GM18526 (cell line): ENCODE results near the gene ZNF593OS.

Experiments used
- POLR2A ChIP-seq: IDR thresholded peaks from 3 replicates; pipeline ENCODE4 v1.6.1; 2011; ENCODE audit not compliant: insufficient read length; ENCODE audit errors: extremely low read depth

The ZNF593OS gene

GRCh38 chr1:26156285-26157038 is 15.2 kb downstream of the ZNF593OS start:
- TF ChIP-seq POLR2A: no peak

- no peak for TF ChIP-seq POLR2A
Measured at GRCh38 chr1:26155370-26156284, 16.0 kb downstream of the ZNF593OS start.

DNA sequence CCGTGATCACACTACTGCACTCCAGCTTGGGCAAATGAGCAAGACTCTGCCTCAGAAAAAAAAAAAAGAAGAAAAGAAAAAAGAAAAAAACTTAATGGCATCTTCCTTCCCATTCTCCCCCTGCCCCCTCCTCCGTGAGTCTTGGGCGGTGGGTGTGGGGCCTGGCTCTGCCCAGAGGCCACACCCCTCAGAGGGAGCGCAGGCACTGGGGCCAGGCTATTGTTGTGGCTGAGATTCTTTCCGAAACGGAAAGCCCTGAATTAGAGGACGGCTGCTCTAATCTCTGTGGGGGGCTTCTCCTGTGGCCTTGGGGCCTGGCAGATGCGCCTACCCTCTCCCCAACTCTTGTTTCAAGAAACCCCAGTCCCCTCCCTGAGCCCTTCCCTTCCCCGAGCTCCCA is 16.9 kb downstream of the ZNF593OS start:
- no peak for TF ChIP-seq POLR2A

DNA sequence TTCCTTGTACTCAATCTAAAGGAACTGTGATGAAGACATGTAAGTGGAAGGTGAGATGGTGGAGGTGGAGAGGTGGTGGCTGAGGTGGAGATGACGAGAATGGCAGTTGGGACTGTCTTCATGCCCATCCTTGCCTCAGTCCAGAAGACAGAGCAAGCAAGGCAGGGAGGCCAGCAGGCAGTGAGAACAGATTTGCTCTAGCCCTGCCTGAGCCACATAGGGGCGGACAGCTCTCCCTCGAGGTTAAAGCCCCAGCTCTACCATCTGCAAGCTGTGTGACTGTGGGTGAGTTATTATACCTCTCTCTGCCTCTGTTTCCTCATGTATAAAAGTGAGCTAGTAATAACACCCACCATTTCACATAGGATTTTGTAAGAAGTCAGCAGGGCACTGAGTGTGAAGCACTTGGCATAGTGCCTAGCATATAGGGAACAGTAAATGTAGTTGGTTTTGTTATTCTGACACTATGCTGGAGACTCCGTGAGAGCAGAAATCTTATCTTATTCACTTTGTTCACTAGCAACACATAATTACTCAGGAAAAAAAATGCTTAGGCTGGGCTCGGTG is 17.6 kb downstream of the ZNF593OS start:
- no peak for TF ChIP-seq POLR2A

DNA sequence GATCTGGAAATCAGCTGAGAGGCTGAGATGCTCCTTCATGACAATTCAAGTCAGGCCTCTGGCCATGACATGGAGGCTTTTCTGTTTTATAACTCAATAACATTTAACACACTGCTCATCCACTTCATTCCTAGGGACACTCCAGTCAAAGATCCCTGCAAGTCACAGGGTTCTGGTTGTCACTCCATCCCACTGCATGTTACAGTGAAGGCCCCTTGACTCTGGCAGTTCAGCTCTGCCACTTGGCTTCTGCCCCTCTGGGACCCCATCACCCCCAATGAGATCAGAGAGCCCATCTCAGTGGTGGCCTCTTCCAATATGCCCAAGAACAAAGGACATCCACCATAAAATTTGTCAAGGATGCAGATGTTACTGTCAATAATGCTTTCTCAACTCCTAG is 22.7 kb downstream of the ZNF593OS start:
- no peak for TF ChIP-seq POLR2A

- no peak for TF ChIP-seq POLR2A
Measured at GRCh38 chr1:26145960-26146294, 25.7 kb downstream of the ZNF593OS start.

DNA sequence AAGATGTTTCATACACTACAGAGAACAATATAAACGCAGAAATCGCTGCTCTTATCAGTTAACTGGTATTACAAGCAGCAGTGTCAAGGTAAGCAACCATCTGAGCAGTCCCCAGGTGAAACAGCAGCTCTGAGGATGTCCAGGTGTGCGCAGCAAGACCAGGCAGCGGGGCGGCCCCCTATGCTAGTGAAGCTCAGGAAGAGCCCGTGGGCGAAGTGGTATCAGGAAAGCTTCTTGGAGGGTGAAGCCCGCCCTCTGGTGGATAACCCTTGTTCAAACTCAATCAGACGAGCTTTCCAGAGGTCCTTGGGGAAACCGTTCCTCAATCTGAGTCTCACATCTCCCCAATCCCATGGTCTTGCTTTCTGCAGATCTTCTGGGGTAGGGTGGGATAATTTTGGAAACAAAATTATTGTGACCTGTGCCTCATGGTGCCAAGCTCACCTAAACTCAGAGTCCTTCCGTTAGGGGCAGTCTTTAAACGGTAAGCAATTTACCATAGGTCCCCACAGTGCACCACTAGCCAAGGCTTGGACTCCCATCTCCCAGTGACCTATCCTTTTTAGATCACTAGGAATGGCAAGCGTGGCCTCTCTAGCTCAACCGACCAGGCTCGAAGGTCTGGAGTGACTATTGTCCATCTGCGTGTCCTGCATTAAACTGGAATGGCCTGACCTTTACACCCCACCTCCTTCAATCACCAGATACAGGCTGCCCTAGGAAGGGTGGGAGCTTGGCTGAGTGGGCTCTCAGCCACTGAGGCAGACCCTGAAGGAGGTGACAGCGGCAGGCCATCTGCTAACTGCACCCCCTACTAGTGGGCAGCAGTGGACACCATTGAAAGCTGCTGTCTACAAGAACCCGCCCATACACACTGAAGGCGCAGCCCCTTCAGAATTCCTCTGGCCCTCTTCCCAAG is 26.3 kb downstream of the ZNF593OS start:
- no peak for TF ChIP-seq POLR2A

DNA sequence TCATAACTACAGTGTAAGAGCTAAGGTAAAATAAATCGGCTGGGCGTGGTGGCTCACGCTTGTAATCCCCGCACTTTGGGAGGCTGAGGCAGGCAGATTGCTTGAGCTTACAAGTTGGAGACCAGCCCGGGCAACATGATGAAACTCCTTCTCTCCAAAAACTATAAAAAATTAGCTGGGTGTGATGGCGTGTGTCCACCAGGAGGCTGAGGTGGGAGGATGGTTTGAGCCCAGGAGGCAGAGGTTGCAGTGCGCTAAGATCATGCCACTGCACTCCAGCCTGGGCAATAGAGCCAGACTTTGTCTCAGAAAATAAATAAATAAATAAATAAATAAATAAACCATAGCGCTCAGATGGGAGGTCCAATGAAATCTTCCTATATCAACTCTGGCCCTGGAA is 29.5 kb downstream of the ZNF593OS start:
- no peak for TF ChIP-seq POLR2A

- TF ChIP-seq POLR2A: no peak
Measured at GRCh38 chr1:26138974-26139558, 32.6 kb downstream of the ZNF593OS start.

DNA sequence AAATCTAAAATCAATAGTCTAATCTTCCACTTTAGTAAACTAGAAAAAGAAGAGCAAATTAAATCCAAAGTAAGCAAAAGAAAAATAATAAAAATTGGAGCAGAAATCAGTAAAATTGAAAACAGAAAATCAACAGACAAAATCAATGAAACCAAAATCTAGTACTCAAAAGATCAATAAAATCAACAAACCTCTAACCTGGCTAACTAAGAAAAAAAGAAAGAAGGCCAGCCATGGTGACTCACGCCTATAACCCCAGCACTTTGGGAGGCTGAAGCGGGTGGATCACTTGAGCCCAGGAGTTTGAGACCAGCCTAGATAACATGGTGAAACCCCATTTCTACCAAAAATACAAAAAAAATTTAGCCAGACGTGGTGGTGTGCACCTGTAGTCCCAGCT is 37.2 kb downstream of the ZNF593OS start:
- no peak for TF ChIP-seq POLR2A

GRCh38 chr1:26132834-26133167 is 38.8 kb downstream of the ZNF593OS start:
- no peak for TF ChIP-seq POLR2A

DNA sequence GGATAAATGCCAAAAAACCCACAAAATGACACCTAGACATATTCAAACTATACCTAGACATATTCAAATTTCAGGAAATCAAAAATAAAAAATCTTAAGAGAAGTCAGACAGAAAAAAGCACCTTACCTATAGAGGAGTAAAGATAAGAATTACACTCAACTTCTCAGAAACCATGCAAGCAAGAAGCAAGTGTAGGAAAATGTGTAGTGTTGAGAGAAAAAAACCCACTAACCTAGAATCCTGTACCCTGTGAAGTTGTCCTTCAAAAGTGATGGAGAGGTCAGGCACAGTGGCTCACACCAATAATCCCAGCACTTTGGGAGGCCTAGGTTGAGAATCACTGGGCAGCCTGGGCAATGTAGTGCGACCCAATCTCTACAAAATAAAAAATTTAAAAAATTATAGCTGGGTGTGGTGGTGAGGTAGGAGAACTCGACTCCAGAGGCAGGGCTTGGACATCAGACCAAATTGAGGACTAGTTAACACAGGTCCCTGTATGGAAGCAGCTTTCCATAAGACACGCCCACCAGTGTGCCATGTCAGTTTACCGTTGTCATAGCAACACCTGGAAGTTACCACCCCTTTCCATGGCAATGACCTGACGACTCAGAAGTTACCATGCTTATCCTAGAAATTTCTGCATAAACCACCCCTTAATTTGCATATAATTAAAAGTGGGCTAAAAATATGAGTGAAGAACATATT is 39.4 kb downstream of the ZNF593OS start:
- no peak for TF ChIP-seq POLR2A

DNA sequence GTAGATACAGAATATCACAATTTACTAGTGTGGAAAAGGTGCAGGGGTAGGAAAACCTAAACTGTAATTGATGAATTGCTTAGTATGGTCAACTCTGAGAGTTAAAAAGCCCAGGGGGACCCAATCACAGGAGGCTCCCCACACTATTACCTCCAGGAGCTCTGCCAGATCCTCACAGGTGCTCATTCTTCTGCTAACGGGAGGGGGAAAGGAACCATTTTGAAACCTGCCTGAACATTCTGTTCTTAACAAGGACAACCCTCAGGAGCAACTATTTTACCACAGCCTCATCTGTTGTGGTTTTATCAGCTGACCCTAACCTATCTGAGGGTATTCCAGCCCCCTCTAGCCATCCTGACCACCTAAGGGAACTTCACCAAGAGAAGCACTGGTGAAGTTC is 40.9 kb downstream of the ZNF593OS start:
- no peak for TF ChIP-seq POLR2A

GRCh38 chr1:26129778-26130177 is 41.9 kb downstream of the ZNF593OS start:
- no peak for TF ChIP-seq POLR2A
